ENCODE results near the gene CRLF2. TPM values are rescaled to one million over a fixed set of nuclear protein-coding genes. Genes with fewer than 3 reads are reported as not detected.
"Not testable (repeated sequence)": the region's sequence is repeated elsewhere in the genome, so short reads cannot be mapped to it uniquely, and the experiment has no call there.

The CRLF2 gene
- total and polyA plus RNA-seq, 4 donors: 0.23 to 0.42 TPM; not detected in 2

DNA sequence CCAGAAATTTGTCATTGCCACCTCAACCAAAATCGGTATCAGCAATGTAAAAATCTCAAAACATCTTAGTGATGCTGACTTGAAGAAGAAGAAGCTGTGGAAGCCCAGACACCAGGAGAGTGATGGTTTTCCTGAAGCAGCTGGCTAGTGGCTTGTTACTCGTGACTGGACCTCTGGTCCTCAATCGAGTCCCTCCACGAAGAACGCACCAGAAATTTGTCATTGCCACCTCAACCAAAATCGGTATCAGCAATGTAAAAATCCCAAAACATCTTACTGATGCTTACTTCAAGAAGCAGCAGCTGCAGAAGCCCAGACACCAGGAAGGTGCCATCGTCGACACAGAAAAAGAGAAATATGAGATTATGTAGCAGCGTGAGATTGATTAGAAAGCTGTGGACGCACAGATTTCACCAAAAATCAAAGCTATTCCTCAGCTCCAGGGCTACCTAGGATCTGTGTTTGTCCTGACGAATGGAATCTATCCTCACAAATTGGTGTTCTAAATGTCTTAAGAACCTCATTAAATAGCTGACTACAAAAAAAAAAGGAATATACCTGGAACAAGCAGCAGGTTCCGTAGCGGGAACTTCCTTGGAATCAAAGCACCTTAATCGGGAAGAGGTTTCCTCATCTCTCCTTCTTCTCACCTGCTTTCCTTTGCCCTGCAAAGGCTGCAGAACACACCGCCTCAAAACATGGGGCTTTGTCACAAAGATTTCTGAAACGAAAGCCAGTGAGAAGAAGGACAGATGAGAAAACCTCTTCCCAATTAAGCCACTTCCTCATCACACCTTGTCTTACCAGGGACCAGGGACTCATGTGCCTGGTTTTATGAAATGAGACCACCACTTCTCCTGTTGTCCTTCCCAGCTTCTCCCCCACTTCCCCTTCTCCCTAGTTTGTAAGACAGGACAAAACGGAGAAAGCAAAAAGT is 37.6 kb downstream of the CRLF2 start:
- H3K9me3 ChIP-seq (ENCODE audit: control insufficient read depth, low read length); H3K4me1 ChIP-seq (ENCODE audit: control insufficient read depth in 1 of 2, insufficient read depth in 2 of 2, low read length in 2 of 2); DNase-seq; H3K27me3 ChIP-seq (ENCODE audit: control insufficient read depth in 1 of 2, insufficient read depth in 2 of 2, low read length in 1 of 2); H3K36me3 ChIP-seq (ENCODE audit: control insufficient read depth in 1 of 2, insufficient read depth in 2 of 2, low read length in 1 of 2); H3K27ac ChIP-seq (ENCODE audit: low read depth in 1 of 2, low read length in 2 of 2); H3K4me3 ChIP-seq (ENCODE audit: low read length in 2 of 2); ATAC-seq (ENCODE audit: low FRiP score); intact Hi-C loops (cut with DNase I): not testable (repeated sequence)
- WGBS, 2 donors: 88% methylated on average over 13 to 15 of the region's 17 CpGs

GRCh38 chrX:1173435-1173834 is 39.0 kb downstream of the CRLF2 start:
- H3K27ac ChIP-seq (ENCODE audit: low read depth in 1 of 2, low read length in 2 of 2); intact Hi-C loops (cut with DNase I); ATAC-seq (ENCODE audit: low FRiP score); H3K27me3 ChIP-seq (ENCODE audit: control insufficient read depth in 1 of 2, insufficient read depth in 2 of 2, low read length in 1 of 2); H3K4me3 ChIP-seq (ENCODE audit: low read length in 2 of 2); H3K4me1 ChIP-seq (ENCODE audit: control insufficient read depth in 1 of 2, insufficient read depth in 2 of 2, low read length in 2 of 2); DNase-seq; H3K9me3 ChIP-seq (ENCODE audit: control insufficient read depth, low read length); H3K36me3 ChIP-seq (ENCODE audit: control insufficient read depth in 1 of 2, insufficient read depth in 2 of 2, low read length in 1 of 2): not testable (repeated sequence)
- 57 to 60% methylated on average over 20 to 22 of the region's 22 CpGs for WGBS, 2 donors

GRCh38 chrX:1172496-1172895 is 40.0 kb downstream of the CRLF2 start:
- Histone ChIP-seq H3K27ac (ENCODE audit: low read depth in 1 of 2, low read length in 2 of 2) (no peak overlapping the region), H3K27me3 (ENCODE audit: control insufficient read depth in 1 of 2, insufficient read depth in 2 of 2, low read length in 1 of 2) (no peaks in the 10 kb centered on the region), H3K36me3 (ENCODE audit: control insufficient read depth in 1 of 2, insufficient read depth in 2 of 2, low read length in 1 of 2) (no peaks in the 10 kb centered on the region), H3K4me3 (ENCODE audit: low read length in 2 of 2) (no peak overlapping the region), H3K9me3 (ENCODE audit: control insufficient read depth, low read length) (no peaks in the 10 kb centered on the region), H3K4me1 (ENCODE audit: control insufficient read depth in 1 of 2, insufficient read depth in 2 of 2, low read length in 2 of 2) (no peaks in the 10 kb centered on the region)
- ATAC-seq (ENCODE audit: low FRiP score) (no peak), DNase-seq (no peak)
- intact Hi-C loops (cut with DNase I): no loop called here
- WGBS, 2 donors: 37 to 43% methylated on average over 13 of the region's 13 CpGs

DNA sequence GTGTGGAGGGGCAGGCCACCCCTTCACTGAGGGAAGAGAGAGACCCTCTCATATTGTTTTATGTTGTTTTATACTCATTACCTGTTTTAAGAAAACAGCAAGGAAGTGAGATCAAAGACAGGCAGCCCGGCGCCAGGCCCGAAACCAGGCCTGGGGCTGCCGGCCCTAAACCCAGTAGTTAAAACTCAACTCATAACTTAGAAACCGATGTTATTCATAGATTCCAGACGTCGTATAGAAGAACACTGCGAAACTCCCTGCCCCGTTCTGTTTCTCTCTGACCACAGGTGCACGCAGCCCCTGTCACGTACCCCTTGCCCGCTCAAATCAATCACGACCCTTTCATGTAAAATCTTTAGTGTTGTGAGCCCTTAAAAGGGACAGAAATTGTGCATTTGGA is 40.5 kb downstream of the CRLF2 start:
- WGBS, 2 donors: 67 to 78% methylated on average over 13 of the region's 13 CpGs
- ATAC-seq (ENCODE audit: low FRiP score); H3K9me3 ChIP-seq (ENCODE audit: control insufficient read depth, low read length); H3K27me3 ChIP-seq (ENCODE audit: control insufficient read depth in 1 of 2, insufficient read depth in 2 of 2, low read length in 1 of 2); H3K36me3 ChIP-seq (ENCODE audit: control insufficient read depth in 1 of 2, insufficient read depth in 2 of 2, low read length in 1 of 2); H3K4me3 ChIP-seq (ENCODE audit: low read length in 2 of 2); intact Hi-C loops (cut with DNase I); H3K4me1 ChIP-seq (ENCODE audit: control insufficient read depth in 1 of 2, insufficient read depth in 2 of 2, low read length in 2 of 2); DNase-seq; H3K27ac ChIP-seq (ENCODE audit: low read depth in 1 of 2, low read length in 2 of 2): not testable (repeated sequence)

GRCh38 chrX:1170243-1170642 is 42.2 kb downstream of the CRLF2 start:
- Histone ChIP-seq H3K4me1 (ENCODE audit: control insufficient read depth in 1 of 2, insufficient read depth in 2 of 2, low read length in 2 of 2) (no peaks in the 10 kb centered on the region), H3K4me3 (ENCODE audit: low read length in 2 of 2) (no peak overlapping the region), H3K36me3 (ENCODE audit: control insufficient read depth in 1 of 2, insufficient read depth in 2 of 2, low read length in 1 of 2) (no peaks in the 10 kb centered on the region), H3K27me3 (ENCODE audit: control insufficient read depth in 1 of 2, insufficient read depth in 2 of 2, low read length in 1 of 2) (no peaks in the 10 kb centered on the region), H3K9me3 (ENCODE audit: control insufficient read depth, low read length) (no peaks in the 10 kb centered on the region), H3K27ac (ENCODE audit: low read depth in 1 of 2, low read length in 2 of 2) (no peak overlapping the region)
- 28 to 33% methylated on average over 11 of the region's 11 CpGs for WGBS, 2 donors
- ATAC-seq (ENCODE audit: low FRiP score) (no peak), DNase-seq (no peak)
- intact Hi-C loops (cut with DNase I): no loop called here

DNA sequence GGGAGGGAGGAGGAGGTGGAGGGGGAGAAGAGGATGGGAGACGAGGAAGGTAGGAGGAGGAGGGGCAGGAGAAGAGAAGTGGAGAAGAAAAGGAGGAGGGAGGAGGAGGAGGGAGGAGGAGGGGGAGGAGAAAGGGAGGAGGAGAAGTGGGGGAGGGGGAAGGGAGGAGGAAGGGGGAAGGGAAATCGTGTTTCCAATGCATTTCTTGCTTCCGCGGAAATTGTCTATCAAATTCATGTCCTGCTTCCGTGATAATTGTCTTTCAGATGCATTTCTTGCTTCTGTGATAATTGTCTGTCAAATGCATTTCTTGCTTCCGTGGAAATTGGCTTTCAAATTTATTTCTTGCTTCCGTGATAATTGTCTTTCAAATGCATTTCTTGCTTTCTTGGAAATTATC is 43.3 kb downstream of the CRLF2 start:
- intact Hi-C loops (cut with DNase I): no loop called here
- no peak for ATAC-seq (ENCODE audit: low FRiP score)
- H3K9me3 ChIP-seq (ENCODE audit: control insufficient read depth, low read length): no peaks in the 10 kb centered on the region
- H3K27ac ChIP-seq (ENCODE audit: low read depth in 1 of 2, low read length in 2 of 2): no peak overlapping the region
- WGBS, 2 donors: 72 to 83% methylated on average over 6 to 7 of the region's 7 CpGs
- DNase-seq: no peak
- H3K36me3 ChIP-seq (ENCODE audit: control insufficient read depth in 1 of 2, insufficient read depth in 2 of 2, low read length in 1 of 2): no peaks in the 10 kb centered on the region
- H3K27me3 ChIP-seq (ENCODE audit: control insufficient read depth in 1 of 2, insufficient read depth in 2 of 2, low read length in 1 of 2): no peaks in the 10 kb centered on the region
- H3K4me1 ChIP-seq (ENCODE audit: control insufficient read depth in 1 of 2, insufficient read depth in 2 of 2, low read length in 2 of 2): no peaks in the 10 kb centered on the region
- H3K4me3 ChIP-seq (ENCODE audit: low read length in 2 of 2): no peak overlapping the region

DNA sequence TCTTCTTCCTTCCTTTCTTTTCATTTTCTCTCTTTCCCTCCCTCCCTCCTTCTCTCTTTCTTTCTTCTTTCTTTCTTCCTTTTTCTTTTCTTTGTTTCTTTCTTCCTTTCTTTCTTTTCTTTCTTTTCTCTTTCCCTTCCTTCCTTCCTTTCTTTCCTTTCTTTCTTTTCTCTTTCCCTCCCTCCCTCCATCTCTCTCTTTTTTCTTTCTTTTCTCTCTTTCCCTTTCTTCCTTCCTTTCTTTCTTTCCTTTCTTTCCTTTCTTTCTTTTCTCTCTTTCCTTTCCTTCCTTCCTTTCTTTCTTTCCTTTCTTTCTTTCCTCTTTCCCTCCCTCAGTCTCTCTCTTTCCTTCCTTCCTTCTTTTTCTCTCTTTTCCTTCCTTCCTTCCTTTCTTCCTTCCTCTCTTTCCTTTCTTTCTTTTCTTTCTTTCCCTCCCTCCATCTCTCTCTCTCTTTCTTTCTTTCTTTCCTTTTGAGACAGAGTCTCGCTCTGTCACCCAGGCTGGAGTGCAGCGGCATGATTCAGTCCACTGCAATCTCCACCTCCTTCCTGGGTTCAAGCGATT is 44.4 kb downstream of the CRLF2 start:
- Histone ChIP-seq H3K4me1 (ENCODE audit: control insufficient read depth in 1 of 2, insufficient read depth in 2 of 2, low read length in 2 of 2) (no peaks in the 10 kb centered on the region), H3K27ac (ENCODE audit: low read depth in 1 of 2, low read length in 2 of 2) (no peak overlapping the region), H3K4me3 (ENCODE audit: low read length in 2 of 2) (no peak overlapping the region), H3K9me3 (ENCODE audit: control insufficient read depth, low read length) (no peaks in the 10 kb centered on the region), H3K36me3 (ENCODE audit: control insufficient read depth in 1 of 2, insufficient read depth in 2 of 2, low read length in 1 of 2) (no peaks in the 10 kb centered on the region), H3K27me3 (ENCODE audit: control insufficient read depth in 1 of 2, insufficient read depth in 2 of 2, low read length in 1 of 2) (no peaks in the 10 kb centered on the region)
- intact Hi-C loops (cut with DNase I): no loop called here
- ATAC-seq (ENCODE audit: low FRiP score) (no peak), DNase-seq (no peak)
- 93 to 98% methylated on average over 3 of the region's 3 CpGs for WGBS, 2 donors

GRCh38 chrX:1167466-1167865 is 45.0 kb downstream of the CRLF2 start:
- no peak for ATAC-seq (ENCODE audit: low FRiP score)
- intact Hi-C loops (cut with DNase I): no loop called here
- H3K36me3 ChIP-seq (ENCODE audit: control insufficient read depth in 1 of 2, insufficient read depth in 2 of 2, low read length in 1 of 2): no peaks in the 10 kb centered on the region
- no peak overlapping the region for H3K4me3 ChIP-seq (ENCODE audit: low read length in 2 of 2)
- DNase-seq: no peak
- H3K27me3 ChIP-seq (ENCODE audit: control insufficient read depth in 1 of 2, insufficient read depth in 2 of 2, low read length in 1 of 2): no peaks in the 10 kb centered on the region
- H3K4me1 ChIP-seq (ENCODE audit: control insufficient read depth in 1 of 2, insufficient read depth in 2 of 2, low read length in 2 of 2): no peaks in the 10 kb centered on the region
- 33 to 36% methylated on average over 4 of the region's 4 CpGs for WGBS, 2 donors
- H3K27ac ChIP-seq (ENCODE audit: low read depth in 1 of 2, low read length in 2 of 2): no peak overlapping the region
- no peaks in the 10 kb centered on the region for H3K9me3 ChIP-seq (ENCODE audit: control insufficient read depth, low read length)

Measured in aorta (tissue), 5 donors.